GM21528 (cell line): ENCODE measurements around the gene HAUS2.
"Not testable (repeated sequence)": the region's sequence is repeated elsewhere in the genome, so short reads cannot be mapped to it uniquely, and the experiment has no call there.

Experiments
- ATAC-seq: cut with Tn5 transposase; IDR thresholded peaks from one replicate; pipeline ENCODE4 v1.9.1; 2021; ENCODE audit warnings: mild to moderate bottlenecking, moderate library complexity; ENCODE audit not compliant: unreplicated experiment, low FRiP score

Gene HAUS2

DNA sequence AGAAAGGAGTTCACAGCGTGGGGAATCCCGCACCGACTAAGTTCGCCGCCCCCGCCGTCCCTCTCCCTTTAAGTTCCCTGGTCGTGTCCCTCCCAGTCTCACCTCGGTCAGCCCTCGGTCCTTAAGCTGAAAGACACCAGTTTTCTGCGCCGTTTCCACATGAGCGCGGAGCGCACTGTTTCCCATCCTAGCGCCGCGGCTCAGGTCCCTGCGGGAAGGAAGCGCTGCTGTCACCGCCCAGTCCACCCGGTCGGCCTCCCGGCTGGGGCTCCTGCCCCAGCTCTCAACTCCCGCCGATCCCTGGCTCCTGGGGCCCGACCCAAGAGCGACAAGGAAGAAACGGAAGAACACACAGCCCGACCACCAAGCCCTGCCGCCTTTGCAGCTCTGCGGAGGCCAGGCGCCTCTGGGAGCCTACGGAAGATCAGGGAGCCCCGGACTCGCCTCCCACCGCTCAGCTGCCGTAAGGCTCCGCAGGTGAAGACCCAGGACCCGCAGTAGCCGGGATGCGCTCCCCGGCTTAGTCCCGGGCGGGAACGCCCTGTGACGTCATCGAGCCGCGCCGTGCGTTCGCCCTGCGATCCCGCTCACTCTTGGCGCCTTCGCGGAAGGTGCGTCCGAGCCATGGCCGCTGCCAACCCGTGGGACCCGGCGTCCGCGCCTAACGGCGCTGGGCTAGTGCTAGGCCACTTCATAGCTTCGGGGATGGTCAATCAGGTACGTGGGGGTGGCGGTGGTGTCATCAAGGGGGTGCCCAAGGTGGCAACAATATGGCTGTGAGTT lies at the start of gene HAUS2, which contains the start of gene LRRC57:
TSS of gene HAUS2 (plus strand) at position 590 of the 783 bp plus-strand sequence. CDS start at position 625, 35 bp downstream.
TSS of gene LRRC57 (minus strand) at position 545 of the 783 bp plus-strand sequence. CDS start at position 186, 359 bp downstream.
- ATAC-seq, result peak; percentile 79

DNA sequence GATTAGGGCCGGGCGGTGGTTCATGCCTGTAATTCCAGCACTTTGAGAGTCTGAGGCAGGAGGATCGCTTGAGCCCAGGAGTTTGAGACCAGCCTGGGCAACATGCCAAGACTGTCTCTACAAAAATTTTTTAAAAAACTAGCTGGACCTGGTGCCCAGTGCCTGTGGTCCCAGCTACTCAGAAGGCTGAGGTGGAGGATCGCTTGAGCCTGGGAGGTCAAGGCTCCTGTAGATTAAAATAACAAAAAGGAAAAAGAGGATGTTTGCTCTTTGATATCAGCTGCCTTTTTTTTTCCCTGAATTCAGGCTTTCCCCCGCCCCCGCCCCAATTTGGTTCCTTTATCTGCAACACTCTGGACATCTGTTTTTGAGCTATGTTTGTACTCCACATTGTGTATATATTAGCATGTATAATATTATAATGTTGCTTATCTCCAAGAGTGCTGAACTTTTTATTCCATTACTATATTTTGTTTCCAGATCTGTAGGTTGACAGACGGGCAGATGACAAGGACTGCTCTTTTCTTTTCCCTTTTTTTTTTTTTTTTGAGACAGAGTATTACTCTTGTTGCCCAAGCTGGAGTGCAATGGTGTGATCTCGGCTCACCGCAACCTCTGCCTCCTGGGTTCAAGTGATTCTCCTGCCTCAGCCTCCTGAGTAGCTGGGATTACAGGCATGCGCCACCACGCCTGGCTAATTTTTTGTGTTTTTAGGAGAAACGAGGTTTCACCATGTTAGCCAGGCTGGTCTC lies 48.6 kb upstream of the HAUS2 start:
- no peak for ATAC-seq

- ATAC-seq, result no peak
Observed at GRCh38 chr15:42502477-42502876, 46.2 kb upstream of the HAUS2 start.

DNA sequence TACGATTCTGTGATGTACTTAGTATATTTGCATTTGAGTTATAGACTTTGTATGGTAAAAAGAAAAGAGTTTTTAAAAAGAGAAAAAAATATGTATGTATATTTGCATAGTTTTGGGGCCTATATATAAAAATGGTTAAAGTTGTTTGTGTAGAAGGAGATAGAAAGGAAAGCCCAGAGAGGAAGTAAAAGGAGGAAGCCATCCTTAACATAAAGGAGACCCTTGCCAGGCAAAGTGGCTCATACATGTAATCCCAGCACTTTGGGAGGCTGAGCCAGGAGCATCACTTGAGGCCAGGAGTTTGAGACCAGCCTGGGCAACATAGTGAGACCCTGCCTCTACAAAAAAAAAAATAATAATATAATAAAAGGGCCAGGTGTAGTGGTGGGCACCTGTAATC lies 44.8 kb upstream of the HAUS2 start:
- no peak for ATAC-seq

- ATAC-seq, result no peak
Observed at GRCh38 chr15:42504631-42505030, 44.0 kb upstream of the HAUS2 start.

DNA sequence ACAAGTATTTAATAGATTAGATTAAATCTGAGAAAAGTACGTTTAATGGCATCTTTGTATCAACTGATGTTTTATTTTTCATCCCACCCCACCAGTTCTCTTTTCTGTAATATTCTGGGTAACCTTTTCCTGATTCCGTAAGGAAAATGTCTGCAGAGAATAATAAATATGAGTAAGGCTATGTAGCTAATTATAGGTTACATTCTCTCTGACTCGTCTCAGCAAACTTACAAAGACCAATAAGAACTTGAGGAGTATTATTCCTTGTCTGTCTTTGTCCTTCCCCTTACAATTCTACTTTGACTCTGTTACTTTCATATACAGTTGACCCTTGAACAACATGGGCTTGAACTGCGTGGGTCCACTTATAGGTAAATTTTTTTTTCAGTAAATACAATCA lies 41.1 kb upstream of the HAUS2 start:
- ATAC-seq, result no peak

- ATAC-seq, result no peak
Observed at GRCh38 chr15:42508263-42508690, 40.4 kb upstream of the HAUS2 start.

GRCh38 chr15:42510258-42511006 lies 38.2 kb upstream of the HAUS2 start:
- ATAC-seq, result no peak

- ATAC-seq, result no peak
Observed at GRCh38 chr15:42511007-42511391, 37.6 kb upstream of the HAUS2 start.

DNA sequence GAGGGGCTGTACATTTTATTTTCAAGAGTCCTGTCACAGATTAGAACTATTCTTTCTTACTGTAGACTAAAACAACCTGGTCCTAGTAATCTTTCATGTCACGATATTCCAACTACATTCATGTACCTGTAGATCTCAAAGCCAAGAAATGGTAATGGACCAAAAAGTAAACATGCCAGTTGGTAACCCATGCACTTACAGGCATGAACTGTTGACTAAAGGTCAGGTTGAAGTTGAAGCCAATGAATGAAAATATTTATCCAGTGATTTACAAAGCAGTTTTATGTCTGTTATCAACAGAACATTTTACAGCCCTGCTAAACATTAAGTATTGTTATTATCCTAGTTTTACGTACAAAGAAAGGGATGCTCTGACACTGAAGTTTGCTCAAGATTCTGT lies 25.3 kb upstream of the HAUS2 start:
- no peak for ATAC-seq

- no peak for ATAC-seq
Observed at GRCh38 chr15:42528970-42529369, 19.7 kb upstream of the HAUS2 start.

DNA sequence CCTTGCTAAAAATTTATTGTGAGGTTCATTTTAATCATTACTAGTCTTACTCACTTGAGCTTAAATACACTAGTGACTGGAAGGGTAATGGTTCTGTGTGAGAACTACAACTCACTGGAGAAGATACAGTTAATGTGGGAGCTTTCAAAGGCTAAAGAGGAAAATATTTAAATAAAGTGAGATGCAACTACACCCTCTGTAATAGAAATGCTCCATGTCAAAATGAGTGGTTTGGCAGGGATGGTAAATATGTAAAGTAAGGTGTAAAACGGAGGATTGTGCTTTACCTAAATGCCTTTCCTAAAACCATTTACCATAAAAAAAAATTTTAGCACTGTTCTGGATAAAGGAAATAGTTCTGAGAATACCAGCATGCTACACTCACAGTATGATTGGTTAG lies 15.4 kb upstream of the HAUS2 start:
- ATAC-seq, result no peak

- ATAC-seq, result no peak
Observed at GRCh38 chr15:42544853-42545629, 3.6 kb upstream of the HAUS2 start.

GRCh38 chr15:42547918-42548248 lies 755 bp upstream of the HAUS2 start:
- ATAC-seq, result no peak

GRCh38 chr15:42549032-42549491 lies 424 bp downstream of the HAUS2 start:
- ATAC-seq, result peak; percentile 13

- no peak for ATAC-seq
Observed at GRCh38 chr15:42549741-42550392, 1.2 kb downstream of the HAUS2 start.

- ATAC-seq, result no peak
Observed at GRCh38 chr15:42553554-42553953, 4.9 kb downstream of the HAUS2 start.

DNA sequence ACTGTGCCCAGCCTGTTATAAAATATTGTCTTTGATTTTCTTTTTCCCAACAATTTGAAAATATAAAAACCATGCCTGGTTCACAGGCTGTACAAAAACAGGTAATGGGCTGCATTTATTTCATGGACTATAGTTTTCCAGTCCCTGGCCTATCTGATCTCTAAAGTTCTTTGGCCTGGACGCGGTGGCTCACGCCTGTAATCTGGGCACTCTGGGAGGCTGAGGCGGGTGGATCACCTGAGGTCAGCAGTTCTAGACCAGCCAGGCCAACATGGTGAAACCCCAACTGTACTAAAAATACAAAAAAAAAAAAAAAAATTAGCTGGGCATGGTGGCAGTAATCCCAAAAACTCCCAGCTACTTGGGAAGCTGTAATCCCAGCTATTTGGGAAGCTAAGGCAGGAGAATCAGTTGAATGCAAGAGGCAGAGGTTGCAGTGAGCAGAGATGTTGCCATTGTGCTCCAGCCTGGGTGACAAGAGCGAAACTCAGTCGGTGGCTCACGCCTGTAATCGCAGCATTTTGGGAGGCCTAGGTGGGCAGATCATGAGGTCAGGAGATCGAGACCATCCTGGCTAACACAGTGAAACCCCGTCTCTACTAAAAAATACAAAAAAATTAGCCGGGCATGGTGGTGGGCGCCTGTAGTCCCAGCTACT lies 8.0 kb downstream of the HAUS2 start:
- ATAC-seq, result not testable (repeated sequence)

GRCh38 chr15:42558739-42559138 lies 10.1 kb downstream of the HAUS2 start:
- ATAC-seq, result no peak
